ENCODE results near the gene AOC2. TPM values are rescaled to one million over a fixed set of nuclear protein-coding genes. Genes with fewer than 3 reads are reported as not detected.
A peak's percentile ranks its signal among the peaks of the same experiment; 100 is the strongest.
"Not testable (repeated sequence)": the region's sequence is repeated elsewhere in the genome, so short reads cannot be mapped to it uniquely, and the experiment has no call there.

Gene AOC2
- total RNA-seq, 1 donor from 2014 or later = 0.70 TPM

GRCh38 chr17:42832934-42833766 lies 11.2 kb upstream of the AOC2 start, which contains the start of gene PSME3:
TSS of gene PSME3 (plus strand) at chr17:42833397. CDS start at chr17:42833632, 235 bp downstream.
- peak; percentile 68 for DNase-seq (ENCODE audit: low read depth)

GRCh38 chr17:42833767-42834422 lies 10.5 kb upstream of the AOC2 start:
- DNase-seq (ENCODE audit: low read depth) = no peak

GRCh38 chr17:42835732-42836131 lies 8.6 kb upstream of the AOC2 start:
- DNase-seq (ENCODE audit: low read depth) = peak; percentile 34

GRCh38 chr17:42841975-42842685 lies 2.2 kb upstream of the AOC2 start:
- no peak for DNase-seq (ENCODE audit: low read depth)

- peak; percentile 63 for DNase-seq (ENCODE audit: low read depth)
Observed at GRCh38 chr17:42843358-42843934, 934 bp upstream of the AOC2 start.

- no peak for DNase-seq (ENCODE audit: low read depth)
Observed at GRCh38 chr17:42844761-42845555, 578 bp downstream of the AOC2 start.

GRCh38 chr17:42845556-42845917 lies 1.2 kb downstream of the AOC2 start:
- no peak for DNase-seq (ENCODE audit: low read depth)

GRCh38 chr17:42845918-42846593 lies 1.7 kb downstream of the AOC2 start:
- DNase-seq (ENCODE audit: low read depth) = peak; percentile 11

GRCh38 chr17:42846594-42847280 lies 2.4 kb downstream of the AOC2 start:
- peak; percentile 38 for DNase-seq (ENCODE audit: low read depth)

- DNase-seq (ENCODE audit: low read depth) = no peak
Observed at GRCh38 chr17:42848093-42848492, 3.7 kb downstream of the AOC2 start.

- DNase-seq (ENCODE audit: low read depth) = no peak
Observed at GRCh38 chr17:42849031-42849430, 4.7 kb downstream of the AOC2 start.

GRCh38 chr17:42849451-42850181 lies 5.2 kb downstream of the AOC2 start:
- DNase-seq (ENCODE audit: low read depth) = peak; percentile 65

GRCh38 chr17:42850954-42851353 lies 6.6 kb downstream of the AOC2 start, which contains the start of gene AOC3:
TSS of gene AOC3 (plus strand) at chr17:42851199. CDS start at chr17:42851344, 145 bp downstream.
- DNase-seq (ENCODE audit: low read depth) = no peak

- not testable (repeated sequence) for DNase-seq (ENCODE audit: low read depth)
Observed at GRCh38 chr17:42851371-42852240, 7.2 kb downstream of the AOC2 start.

- no peak for DNase-seq (ENCODE audit: low read depth)
Observed at GRCh38 chr17:42852351-42852750, 8.0 kb downstream of the AOC2 start.

- no peak for DNase-seq (ENCODE audit: low read depth)
Observed at GRCh38 chr17:42853004-42853403, 8.6 kb downstream of the AOC2 start.

- DNase-seq (ENCODE audit: low read depth) = no peak
Observed at GRCh38 chr17:42853597-42853967, 9.2 kb downstream of the AOC2 start.
